HFF-Myc (cell line): ENCODE measurements around the gene MCTP1.

Experiments used
- DNase-seq: peaks from one replicate; pipeline ENCODE4 v3.0.0-alpha.2; 2011; ENCODE audit warnings: low read depth; ENCODE audit errors: extremely low read depth
- H3K4me3 ChIP-seq: replicated peaks from 2 replicates; pipeline ENCODE4 v1.5.1; 2011; ENCODE audit warnings: low read depth, mild to moderate bottlenecking, control low read depth, low read length
- TF ChIP-seq, protein P1 (sequence below): IDR thresholded peaks from 2 replicates; pipeline ENCODE4 v1.5.1; 2012; ENCODE audit warnings: mild to moderate bottlenecking, low read depth, low read length, control low read depth; ENCODE audit errors: missing control alignments

Gene MCTP1

DNA sequence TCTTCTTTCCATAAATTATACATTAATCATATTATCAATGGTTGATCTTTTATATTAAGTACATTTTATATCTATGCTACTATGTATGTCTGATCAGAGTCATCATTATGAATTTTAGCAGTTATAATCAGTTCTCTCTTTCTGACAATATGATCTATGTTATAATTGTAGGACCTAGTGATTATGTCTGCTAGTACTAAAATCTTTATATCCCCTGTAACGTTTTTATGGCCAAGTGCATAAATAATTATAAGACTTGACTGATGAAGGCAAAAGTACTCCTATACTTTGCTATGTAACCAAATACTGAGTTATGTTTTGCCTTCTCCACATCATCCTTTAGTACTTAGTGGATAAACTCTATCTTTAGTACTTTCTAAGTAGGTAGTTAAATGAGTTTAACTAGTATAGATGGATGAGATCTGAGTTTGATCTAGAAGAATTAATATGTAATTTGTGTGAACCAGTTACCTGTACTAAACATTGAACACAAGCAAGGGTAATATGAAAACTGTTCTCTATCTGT lies 591.0 kb downstream of the MCTP1 start:
- DNase-seq = no peak
- no peak overlapping the region for H3K4me3 ChIP-seq
- TF ChIP-seq, protein P1, sequence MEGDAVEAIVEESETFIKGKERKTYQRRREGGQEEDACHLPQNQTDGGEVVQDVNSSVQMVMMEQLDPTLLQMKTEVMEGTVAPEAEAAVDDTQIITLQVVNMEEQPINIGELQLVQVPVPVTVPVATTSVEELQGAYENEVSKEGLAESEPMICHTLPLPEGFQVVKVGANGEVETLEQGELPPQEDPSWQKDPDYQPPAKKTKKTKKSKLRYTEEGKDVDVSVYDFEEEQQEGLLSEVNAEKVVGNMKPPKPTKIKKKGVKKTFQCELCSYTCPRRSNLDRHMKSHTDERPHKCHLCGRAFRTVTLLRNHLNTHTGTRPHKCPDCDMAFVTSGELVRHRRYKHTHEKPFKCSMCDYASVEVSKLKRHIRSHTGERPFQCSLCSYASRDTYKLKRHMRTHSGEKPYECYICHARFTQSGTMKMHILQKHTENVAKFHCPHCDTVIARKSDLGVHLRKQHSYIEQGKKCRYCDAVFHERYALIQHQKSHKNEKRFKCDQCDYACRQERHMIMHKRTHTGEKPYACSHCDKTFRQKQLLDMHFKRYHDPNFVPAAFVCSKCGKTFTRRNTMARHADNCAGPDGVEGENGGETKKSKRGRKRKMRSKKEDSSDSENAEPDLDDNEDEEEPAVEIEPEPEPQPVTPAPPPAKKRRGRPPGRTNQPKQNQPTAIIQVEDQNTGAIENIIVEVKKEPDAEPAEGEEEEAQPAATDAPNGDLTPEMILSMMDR = no peak

DNA sequence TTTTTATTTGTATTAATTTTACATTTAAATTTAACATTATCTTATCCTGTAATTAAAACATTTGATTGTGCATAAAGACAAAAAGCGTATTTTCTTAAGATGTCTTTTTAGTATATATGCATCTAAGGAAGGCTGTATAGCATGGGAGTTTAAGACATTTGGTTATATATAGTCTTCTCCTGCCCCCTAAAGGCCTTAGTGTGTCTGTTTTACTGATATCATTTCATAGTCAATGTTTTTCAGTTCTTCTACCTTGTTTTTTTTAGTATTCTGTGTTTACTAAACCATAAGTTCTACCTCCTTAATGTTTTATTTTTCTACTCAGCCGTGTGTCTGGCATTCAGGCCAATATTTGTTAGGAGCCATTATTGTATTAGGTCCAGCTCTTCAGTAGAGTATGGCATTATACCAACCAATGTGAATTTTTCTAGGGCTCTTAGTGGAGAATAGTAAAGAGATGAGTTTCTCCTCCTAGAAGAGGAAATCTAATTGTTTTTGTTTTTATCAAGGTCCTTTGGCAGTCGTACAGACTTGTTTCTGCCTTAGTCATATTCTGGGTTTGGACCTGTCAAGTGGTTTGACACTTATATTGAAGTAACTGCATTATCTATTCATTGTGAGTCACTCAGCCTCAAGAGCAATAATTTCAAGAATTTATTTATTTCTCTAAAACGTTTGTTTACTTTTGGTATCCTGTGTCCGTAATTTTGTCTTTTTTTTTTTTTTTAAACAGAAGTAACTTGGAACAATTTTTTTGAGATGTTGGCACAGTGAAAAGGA lies 591.7 kb downstream of the MCTP1 start:
- peak; percentile 33 for DNase-seq
- H3K4me3 ChIP-seq = no peak overlapping the region
- TF ChIP-seq, protein P1 = peak; percentile 16

DNA sequence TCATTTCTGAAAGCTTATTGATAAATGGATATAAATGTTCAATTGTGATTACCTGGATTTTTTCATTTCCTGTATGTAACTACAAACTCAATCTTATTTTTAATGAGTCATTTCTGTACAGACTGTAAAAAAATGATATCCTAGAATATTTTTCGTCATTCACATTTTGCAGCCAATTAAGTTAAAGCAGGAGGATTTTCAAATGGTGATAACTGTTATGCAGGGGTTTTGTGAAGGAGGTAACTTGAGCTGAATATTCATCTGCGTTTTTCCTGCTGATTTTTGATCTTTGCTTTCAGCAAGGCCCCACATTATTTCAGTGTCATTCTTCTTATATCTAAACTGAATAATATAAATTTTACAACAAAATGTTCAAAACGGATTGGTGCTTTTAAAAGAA lies 592.3 kb downstream of the MCTP1 start:
- no peak overlapping the region for H3K4me3 ChIP-seq
- TF ChIP-seq, protein P1 = no peak
- no peak for DNase-seq

DNA sequence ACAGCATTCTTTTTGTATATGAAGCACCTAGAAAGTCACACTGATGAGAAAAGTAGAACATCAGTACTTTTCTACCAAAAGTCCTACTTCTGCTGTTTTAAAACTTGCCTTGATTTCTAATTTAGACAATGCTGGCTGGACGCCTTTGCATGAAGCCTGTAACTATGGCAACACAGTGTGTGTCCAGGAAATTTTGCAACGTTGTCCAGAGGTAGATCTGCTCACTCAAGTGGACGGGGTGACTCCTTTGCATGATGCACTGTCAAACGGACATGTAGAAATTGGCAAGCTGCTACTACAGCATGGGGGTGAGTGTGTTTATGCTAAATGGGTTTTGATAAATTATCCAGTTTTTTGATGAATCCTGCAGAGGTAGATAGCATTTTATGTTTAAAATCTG lies 592.9 kb downstream of the MCTP1 start:
- no peak for DNase-seq
- no peak overlapping the region for H3K4me3 ChIP-seq
- TF ChIP-seq, protein P1 = no peak

DNA sequence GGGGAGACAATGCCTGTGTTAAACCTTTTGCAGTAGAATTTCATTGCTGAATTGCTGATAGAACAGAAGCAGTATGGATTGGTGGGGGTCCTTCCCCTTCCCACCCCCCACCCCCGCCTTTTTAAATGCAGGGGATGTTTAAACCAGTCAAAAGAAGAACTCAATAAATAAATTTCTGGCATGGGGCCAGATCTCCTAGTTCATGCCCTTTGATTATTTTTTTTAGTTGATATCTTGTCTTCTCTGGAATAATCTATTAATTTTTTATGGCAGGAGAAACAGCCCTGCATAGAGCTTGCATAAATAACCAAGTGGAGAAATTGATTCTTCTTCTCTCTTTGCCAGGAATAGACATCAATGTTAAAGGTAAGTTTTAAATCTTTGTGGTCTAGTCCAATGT lies 593.6 kb downstream of the MCTP1 start:
- no peak for DNase-seq
- TF ChIP-seq, protein P1 = no peak

DNA sequence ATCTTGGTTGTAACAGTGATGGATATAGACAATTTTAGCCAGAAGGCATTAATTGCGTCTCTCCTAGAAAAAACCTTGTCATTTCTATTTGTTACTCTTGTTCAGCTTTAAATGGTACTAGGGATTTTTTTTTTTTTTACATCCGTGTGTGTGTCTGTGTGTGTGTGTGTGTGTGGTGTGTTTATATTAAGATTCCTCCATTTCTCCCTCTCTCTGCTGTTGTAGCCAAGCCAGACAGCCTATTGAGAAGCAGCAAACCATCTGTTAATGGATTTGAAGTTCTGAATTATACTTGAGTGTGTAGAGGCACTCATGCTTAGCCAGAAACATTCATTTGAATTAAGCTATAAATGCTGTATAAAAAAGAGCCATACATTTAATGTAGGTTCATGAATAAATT lies 594.1 kb downstream of the MCTP1 start:
- no peak overlapping the region for H3K4me3 ChIP-seq
- TF ChIP-seq, protein P1 = no peak
- no peak for DNase-seq

More for the DNA sequence above, 593.6 kb downstream of the MCTP1 start:
- H3K4me3 ChIP-seq = no peak overlapping the region

DNA sequence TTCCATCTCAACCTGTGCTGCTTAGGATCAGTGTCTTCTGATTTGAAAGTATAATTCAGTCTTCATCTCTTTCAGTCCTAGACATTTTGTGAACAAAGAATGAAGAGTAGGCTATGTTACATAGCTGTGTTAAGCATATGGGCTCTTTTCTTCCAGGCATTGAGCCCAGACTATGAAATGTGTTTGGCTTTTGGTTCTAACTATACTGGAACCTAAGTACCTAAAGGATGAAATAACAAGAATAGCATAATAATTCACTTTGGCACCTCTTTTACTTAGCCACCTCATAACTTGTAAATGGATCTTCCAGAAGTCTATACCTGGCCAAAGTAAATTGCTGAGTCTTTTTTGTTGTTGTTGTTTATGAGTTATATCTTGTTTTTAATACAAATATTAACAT lies 595.0 kb downstream of the MCTP1 start:
- TF ChIP-seq, protein P1 = no peak
- DNase-seq = no peak
- H3K4me3 ChIP-seq = no peak overlapping the region
